Stimulated activated CD4-positive, alpha-beta T cell treated with anti-CD3 and anti-CD28 coated beads, Interleukin-4, amount 100 ng/mL, for 4 hours (primary cell): ENCODE data around the gene OR2B3.
"Not testable (repeated sequence)": the region's sequence is repeated elsewhere in the genome, so short reads cannot be mapped to it uniquely, and the experiment has no call there.

ENCODE experiments used
- DNase-seq, 2 experiments: peaks; one replicate each; pipeline ENCODE4 v3.0.0-alpha.2; 2020

OR2B3 gene, protein sequence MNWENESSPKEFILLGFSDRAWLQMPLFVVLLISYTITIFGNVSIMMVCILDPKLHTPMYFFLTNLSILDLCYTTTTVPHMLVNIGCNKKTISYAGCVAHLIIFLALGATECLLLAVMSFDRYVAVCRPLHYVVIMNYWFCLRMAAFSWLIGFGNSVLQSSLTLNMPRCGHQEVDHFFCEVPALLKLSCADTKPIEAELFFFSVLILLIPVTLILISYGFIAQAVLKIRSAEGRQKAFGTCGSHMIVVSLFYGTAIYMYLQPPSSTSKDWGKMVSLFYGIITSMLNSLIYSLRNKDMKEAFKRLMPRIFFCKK

GRCh38 chr6:29087213-29087612, at the start of gene OR2B3:
Gene OR2B3 (minus strand): TSS chr6:29087313. CDS start chr6:29087248, 65 bp downstream.
- no peak for DNase-seq

DNA sequence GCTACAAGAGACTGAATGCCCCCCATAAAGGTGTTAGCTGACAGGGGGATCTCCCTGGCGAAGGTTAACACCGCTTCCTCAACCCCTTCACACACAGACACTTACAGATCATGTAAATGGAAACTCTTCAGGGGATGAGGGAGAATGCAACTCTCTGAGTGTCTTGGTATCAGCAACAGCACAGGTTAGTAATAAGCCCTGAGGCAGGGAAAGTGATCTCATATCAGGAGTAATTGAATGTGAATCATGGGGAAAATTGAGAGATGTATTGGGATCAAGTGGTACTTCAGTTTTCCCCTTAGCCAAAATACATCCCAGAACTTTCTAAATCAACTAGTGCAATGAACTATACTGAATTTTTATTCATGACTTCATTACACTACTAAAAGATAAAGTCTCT, 44.6 kb upstream of the OR2B3 start:
- no peak for DNase-seq

DNA sequence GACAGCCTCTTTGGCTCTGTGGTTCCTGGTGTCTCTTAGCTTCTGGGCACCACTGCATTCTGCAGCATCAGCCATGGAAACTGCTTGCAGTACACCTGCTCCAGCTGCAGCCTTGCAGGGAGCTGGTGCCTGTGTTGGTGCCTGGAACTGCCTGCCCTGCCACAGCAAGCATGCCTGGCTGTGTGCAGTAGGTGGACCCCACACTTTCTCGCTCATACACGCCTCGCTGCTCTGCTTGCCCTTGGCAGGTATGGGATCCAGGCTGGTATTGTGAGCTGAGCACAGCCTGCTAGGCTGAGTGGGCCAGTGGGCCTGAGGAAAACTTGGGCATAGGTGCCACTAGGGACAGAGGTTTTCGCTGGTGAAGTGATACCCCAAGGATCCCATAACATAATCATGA, 43.5 kb upstream of the OR2B3 start:
- DNase-seq: no peak

DNA sequence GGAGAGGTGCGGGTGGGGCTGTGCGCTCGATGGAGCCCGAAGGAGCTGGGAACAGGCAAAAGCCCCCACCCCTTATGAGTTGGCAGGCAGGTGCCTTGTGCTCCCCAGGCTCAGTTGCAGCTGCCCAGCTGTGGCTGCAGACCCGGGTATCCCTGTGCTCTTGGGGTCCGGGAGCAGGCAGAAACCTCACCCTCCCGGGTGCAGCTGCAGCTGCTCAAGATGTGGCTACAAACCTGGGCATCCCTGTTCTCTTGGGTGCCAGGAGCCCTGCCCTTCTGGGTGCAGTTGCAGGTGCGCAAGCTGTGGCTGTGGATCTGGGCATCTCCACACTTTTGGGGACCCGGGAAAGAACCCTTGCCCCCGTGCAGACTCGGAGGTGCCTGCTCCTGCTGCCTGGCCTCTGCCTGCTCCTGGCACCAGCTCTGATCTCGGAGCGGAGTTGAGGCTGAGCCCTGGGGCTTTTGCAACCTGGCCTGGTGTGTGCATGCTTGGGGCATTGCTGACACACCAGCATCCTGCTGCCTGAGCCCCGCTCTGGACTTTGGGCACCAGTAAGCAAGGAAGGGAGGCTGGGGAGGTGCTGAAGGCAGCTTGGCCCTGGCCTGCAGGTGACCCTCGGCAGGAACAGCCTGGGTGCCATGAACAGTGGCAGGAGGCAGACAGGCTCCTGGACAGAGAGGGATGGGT, 42.4 kb upstream of the OR2B3 start:
- DNase-seq: no peak

DNA sequence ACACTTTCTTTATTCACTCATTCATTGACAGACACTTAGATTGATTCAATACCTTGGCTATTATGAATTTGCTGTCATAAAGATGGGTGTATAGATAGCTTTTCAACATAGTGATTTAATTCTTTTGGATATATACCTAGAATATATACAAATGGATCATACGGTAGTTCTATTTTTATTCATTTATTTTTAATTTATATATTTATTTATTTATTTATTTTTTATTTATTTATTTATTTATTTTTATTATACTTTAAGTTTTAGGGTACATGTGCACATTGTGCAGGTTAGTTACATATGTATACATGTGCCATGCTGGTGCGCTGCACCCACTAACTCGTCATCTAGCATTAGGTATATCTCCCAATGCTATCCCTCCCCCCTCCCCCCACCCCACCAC, 27.9 kb upstream of the OR2B3 start:
- DNase-seq: not testable (repeated sequence)

DNA sequence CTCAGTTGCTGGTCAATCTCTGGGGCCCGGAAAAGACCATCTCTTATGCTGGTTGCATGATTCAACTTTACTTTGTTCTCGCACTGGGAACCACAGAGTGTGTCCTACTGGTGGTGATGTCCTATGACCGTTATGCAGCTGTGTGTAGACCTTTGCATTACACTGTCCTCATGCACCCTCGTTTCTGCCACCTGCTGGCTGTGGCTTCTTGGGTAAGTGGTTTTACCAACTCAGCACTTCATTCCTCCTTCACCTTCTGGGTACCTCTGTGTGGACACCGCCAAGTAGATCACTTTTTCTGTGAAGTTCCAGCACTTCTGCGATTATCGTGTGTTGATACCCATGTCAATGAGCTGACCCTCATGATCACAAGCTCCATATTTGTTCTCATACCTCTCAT, 25.0 kb upstream of the OR2B3 start:
- no peak for DNase-seq

DNA sequence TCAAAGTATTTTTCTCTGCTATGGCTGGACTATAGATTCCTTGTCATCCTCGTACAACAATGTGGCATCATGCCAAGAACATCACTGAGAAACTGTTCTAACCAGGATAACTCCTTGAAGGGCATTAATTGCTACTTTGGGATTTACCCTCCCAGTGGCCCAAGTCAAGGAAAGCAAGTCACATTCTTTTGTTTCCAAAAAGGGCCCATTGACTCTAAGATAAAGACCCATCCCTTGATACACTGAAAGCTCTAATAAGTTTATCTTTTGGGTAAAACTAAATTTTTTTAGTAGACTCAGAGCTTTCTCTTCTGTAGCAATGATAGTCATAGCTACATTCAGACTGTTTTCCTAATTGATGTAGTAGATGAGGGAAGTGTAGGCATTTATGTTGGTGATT, 20.6 kb upstream of the OR2B3 start, which contains the start of gene OR2J3:
OR2J3 (plus strand) TSS at position 301 of the 400 bp plus-strand sequence. CDS start 3,833 bp downstream, outside the sequence.
- DNase-seq: no peak

DNA sequence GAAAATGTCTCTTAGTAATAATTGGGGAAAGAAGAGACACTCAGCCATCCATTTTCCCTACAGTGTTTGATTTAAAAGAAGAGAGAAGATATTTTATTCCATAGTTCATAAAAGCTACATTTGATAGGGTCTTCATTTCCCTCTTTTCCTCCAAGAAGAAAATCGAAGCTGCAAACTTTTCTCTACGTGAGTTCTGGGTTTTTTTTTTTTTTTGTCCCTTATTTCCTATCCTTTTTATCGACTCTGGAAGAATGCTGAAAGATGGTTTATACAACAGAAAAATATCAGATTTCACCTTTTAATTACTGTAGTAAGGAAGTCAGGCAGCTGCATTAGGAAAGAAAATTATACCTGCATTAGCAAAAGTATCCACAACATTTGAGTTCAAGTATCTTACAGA, 12.1 kb upstream of the OR2B3 start, which contains the start of gene OR2J1:
OR2J1 (plus strand) TSS at position 301 of the 400 bp plus-strand sequence. CDS start 1,453 bp downstream, outside the sequence.
- no peak for DNase-seq

DNA sequence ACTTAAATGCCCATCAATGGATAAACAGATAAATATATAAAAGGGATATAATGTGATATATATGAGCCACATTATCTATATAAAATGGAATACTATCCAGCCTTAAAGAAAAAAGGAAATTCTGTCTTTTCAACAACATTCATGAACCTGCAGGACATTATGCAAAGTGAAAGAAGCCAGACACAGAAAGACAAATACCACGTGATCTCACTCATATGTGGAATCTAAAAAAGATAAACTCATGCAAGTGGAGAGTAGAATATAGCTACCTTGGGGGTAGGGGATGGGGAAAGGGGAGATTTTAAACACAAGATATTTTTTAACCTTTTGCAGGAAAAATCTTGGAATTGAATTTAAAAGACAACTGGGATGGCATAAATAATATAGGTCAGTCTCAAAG, 10.7 kb upstream of the OR2B3 start:
- DNase-seq: no peak

GRCh38 chr6:29092957-29093356, 5.8 kb upstream of the OR2B3 start:
- no peak for DNase-seq

- no peak for DNase-seq
Observed at GRCh38 chr6:29082457-29082856, 4.7 kb downstream of the OR2B3 start.

- no peak for DNase-seq
Observed at GRCh38 chr6:29081312-29081711, 5.8 kb downstream of the OR2B3 start.

DNA sequence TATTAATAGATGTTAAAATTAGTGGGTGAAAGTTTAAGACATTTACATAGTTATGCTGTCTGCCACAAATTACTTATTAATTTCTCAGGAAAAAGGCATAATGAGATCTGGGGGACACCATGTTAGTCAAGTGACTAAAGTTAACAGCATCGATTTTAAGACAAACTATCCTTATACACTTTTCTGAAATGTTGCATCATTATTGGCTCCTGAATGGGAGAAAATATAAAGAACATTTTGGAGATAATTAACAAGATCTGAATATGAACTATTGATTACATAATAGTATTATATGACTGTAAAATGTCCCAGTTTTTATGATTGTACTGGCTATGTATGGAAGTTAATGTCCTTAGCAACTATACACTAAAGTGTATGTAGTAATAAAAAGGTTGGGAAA, 7.9 kb downstream of the OR2B3 start:
- no peak for DNase-seq

DNA sequence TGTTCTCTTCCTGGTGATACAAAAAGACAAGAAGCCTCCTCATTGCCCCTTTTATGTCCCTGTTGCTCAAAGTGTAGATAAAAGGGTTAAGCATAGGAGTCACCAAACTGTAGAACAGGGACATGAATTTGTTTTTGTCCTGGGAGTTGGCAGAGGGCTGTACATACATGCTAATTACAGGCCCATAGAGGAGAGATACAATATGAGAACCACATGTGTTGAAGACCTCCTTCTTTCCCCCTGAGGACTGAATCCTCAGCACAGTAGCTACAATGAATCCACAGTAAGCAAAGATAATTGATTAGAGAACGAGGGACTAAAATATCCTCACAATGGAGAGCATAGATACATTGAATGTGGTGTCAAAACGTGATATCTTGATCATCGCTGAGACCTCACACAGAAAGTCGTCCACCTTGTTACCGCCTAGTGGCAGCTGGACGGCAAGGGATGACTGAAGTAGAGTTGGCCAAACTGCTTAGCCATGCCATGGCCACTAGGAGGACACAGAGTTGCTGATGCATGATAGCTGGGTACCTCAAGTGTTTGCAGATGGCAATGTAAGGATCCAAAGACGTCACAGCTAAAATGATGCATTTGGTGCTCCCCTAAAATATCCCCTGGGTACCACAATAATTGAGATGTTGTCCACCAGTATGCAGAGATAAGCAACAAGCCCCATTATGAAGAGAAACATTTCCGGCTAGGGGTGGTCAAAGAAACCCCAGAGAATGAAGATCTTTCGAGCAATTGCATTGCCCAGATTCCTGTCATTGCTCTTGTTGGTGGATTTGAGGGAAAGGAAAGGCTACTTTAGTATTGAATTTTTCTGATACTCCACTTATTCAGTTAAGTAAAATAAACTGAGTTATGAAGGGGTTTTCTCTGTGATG, 15.0 kb downstream of the OR2B3 start:
- no peak for DNase-seq

GRCh38 chr6:29051680-29052079, 35.4 kb downstream of the OR2B3 start:
- DNase-seq: no peak

DNA sequence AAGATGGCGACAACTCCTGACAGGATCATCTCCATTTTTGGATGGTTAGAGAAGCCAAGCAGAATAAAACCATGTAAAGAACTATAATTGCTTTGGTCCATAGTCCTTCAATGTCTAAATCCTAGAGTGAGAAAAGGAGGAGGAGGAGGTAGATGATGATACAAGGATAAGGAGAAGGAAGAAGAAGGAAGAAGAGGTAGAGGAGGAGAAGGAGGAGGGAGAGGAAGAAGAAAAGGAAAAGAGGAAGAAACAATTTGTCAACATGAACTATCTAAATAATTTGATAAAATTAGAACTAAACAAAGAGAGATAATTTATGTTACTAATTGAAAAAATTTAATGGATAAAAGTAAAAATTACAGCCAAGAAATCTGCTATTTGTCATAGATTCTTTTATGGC, 42.0 kb downstream of the OR2B3 start, which contains the start of gene OR2W1:
OR2W1 (minus strand) TSS at position 101 of the 400 bp plus-strand sequence; CDS start at position 101, 0 bp downstream.
- DNase-seq: no peak
